GM18907 (cell line): Measurements from ENCODE around the gene DPP6.

Experiments
- ATAC-seq: cut with Tn5 transposase; IDR thresholded peaks from one replicate; pipeline ENCODE4 v1.9.1; 2021; ENCODE audit warnings: mild to moderate bottlenecking, moderate library complexity; ENCODE audit not compliant: unreplicated experiment

DPP6 gene

DNA sequence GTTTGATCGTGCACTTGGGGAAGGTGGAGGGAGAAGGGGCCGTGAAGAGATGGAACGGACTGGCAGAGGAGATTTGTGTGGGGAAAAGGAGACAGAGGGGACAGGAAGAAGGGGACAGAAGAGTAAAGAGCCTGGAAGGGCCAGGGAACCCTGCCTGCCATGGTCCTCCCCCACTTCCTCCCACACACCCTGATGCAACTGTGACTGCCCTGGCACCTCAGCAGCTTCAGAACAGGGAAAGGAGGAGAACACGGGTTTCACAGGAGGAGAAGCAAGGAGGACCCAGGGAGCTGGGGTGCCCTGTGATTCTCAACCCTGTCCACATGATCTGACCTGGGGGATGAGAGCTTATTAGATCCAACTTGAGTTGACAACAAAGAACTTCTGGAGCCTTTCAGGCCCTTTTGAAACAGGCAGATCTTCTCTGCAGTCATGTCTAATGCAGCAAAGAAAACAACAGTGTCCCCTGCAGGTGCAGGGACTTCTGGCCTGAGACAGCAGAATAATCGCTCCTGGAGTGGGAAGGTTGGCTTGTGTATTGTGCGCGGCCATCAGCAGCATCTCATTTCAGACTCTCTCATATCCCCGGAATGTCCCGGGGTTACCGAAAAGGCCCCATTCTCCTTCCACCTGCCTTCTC is 529.2 kb downstream of the DPP6 start:
- ATAC-seq = no peak

GRCh38 chr7:154583454-154583853 is 531.3 kb downstream of the DPP6 start:
- no peak for ATAC-seq

- ATAC-seq = no peak
Measured at GRCh38 chr7:154584352-154585252, 532.4 kb downstream of the DPP6 start.

- ATAC-seq = no peak
Measured at GRCh38 chr7:154587792-154588191, 535.6 kb downstream of the DPP6 start.

DNA sequence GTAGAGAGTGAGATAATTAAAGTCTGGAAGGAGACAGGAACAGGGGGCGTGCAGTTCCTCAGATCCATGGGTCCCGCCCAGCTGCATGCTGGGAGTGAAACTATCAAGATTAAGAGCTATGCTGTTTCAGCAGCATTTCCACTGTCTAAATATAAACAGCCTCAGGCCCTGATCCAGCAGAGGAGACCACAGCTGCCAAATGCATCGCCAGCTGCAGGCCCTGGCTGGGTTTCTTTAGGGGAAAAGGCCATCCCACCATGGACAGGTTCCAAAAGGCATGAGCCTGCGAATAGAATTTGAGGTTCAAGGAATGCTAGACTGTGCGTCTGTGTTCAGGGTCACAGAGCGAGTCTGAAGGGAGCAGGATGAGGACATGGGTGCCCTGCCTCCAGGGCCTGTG is 539.3 kb downstream of the DPP6 start:
- ATAC-seq = no peak

DNA sequence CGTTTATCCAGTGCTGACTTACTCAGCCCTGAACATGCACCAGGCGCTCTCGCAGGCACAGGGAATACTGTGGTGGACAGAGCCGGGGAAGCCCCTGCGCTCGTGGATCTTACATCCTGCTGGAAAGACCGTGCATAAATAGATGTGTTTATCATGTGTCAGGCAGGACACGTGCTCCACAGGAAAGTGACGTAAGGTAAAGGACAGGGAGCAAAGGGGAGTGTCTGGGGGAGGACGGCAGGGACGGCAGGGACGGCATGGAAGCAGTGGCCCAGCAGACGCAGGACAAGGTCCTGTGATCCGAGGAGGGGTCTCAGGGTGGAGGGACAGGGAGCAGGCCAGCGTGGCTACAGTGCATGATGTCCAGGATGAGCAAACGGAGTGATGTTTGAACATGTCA is 540.2 kb downstream of the DPP6 start:
- no peak for ATAC-seq

- no peak for ATAC-seq
Measured at GRCh38 chr7:154598396-154598795, 546.2 kb downstream of the DPP6 start.

DNA sequence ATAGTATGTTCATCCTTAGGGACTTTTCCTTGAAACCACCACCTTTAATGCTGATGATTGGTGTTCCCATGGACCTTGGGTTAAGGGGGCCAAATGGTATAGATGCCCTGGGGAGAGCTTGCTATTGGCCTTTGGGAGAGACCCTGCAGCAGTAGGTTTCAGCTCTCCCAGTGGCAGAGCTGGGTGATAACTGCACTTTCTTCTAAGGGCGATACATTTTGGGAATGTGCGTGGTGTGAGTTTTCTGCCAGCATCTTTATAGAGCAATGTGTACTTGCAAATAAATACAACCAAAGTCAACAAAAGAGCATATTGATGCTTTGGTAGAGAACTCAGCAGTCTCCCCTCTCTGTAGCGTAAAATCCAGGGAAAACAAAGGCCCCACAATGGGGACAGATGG is 546.7 kb downstream of the DPP6 start:
- no peak for ATAC-seq

- no peak for ATAC-seq
Measured at GRCh38 chr7:154610903-154611302, 558.7 kb downstream of the DPP6 start.

DNA sequence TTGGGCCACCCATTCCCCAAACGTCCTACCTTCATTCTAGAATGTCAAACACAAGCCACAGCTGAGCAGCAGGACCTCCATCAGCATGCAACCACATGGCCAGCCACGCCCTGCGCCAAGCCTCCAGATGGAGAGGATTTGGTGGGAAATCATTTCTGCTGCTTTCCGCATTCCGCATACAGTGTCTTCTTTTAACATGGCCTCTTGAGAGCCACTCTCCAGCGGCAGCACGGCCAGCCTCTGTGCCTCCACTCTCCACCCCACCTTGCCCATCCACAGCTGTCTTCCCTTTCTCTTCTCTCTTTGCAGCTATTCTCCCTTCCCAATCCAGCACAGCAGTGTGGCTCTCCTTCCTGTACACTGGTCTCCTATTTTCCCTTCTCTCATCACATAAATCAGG is 561.6 kb downstream of the DPP6 start:
- no peak for ATAC-seq

DNA sequence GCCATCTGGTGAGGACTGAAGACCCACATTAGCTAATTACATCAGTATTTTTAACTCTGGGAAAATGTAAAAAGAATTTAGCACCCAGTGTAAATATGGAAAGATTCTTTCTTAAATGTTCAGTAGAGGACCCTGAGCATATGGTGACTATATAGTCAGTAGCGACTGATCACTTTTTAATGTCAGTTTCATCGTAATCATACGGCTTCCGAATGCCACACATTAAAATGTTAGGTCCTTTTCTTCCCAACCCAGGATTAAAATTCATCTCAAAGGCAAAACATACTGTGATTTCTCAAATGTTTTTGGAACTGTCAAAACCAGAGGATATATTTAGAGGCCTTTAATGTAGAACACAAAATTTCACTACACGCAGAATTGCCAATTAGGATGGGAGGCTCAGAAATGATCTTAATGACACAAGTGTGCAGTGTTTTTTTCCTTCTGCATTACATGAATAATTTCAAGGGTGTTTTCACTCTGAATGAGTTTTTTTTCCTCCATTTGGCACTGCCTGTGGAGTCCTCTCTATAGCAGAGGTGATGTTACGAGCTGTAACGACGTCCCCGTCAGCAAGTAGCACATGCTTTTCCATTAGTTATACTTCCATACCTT is 568.0 kb downstream of the DPP6 start:
- no peak for ATAC-seq

DNA sequence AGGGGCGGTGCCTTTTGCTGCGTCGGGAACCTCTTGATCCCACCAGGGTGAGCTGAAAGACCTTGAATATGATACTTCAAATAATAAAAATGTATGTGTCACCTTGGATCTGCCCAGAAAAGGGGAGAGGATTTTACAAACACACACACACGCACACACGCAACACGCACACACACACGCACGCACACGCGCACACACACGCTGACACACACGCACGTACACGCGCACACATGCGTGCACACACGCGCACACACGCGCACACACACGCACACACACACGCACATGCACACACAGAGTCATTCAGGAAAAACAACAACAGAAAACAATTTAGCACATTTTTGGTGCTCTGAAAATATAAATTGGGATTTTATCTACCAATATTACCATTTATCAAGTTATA is 571.2 kb downstream of the DPP6 start:
- ATAC-seq = no peak

DNA sequence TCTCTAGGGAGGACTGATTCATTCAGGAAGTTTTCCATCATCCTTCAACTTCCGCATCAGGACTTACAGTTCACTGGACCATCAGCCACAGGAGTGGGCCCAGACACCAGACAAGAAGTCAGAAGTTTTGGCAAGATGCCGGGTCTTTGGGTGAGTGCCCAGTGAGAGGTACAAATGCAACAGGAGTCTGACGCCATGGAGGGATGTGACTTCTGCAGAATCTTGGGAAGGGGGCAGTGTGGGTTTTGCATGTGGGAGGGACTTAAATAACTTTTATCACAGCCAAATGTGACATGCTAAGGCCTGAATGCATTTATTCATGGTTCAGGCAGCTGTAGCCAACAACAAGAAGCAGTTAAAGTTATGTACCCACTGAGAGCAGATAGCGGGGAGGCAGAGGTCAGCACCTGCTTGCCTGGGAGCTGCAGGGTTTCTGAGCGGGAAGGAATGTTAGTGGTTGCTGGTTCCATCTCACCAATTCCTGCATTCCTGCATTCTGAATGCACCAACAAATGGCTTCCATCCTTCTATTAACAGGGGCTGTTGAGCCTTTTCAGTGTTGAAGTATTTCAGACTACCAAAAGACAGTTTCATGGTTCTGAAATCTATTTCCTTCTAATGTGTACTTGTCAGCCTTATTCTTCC is 575.6 kb downstream of the DPP6 start:
- no peak for ATAC-seq

- no peak for ATAC-seq
Measured at GRCh38 chr7:154628556-154628955, 576.4 kb downstream of the DPP6 start.

DNA sequence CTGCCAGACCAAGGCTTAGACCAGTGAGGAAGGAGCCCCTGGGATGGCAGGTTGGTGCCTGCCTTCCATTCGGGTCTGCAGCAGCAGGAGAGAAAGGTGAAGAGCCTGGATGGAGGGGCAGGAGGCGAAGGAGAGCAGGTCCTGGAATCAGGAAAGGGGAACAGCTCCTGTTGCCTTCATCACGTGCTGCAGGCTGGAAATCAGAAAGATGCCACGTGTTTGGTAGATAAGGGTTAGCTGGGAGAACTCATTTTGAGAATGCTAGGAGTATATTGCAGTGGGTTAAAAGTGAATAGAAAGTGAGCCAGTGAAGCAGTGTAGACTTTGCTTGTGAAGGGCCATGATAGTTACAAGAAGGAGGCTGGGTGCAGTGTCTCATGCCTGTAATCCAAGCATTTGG is 579.0 kb downstream of the DPP6 start:
- no peak for ATAC-seq

DNA sequence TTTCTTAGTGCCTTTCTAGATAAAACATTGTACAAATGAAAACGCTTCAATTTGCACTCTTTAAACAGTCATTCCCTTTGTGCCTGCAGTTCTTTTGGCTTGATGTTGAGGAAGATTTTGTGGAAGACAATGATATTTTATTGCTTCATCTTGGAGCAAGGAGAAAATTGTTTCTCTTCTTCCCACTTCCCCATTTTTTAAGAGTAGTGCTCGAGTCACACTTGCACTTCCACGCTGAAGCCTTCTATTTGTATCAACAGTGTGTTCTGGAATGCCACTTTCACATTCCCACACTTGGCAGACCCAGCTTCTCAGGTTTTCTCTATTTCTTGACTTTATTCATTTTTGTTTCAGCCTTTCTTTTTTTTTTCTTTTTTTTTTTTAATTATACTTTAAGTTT is 581.4 kb downstream of the DPP6 start:
- ATAC-seq = no peak

DNA sequence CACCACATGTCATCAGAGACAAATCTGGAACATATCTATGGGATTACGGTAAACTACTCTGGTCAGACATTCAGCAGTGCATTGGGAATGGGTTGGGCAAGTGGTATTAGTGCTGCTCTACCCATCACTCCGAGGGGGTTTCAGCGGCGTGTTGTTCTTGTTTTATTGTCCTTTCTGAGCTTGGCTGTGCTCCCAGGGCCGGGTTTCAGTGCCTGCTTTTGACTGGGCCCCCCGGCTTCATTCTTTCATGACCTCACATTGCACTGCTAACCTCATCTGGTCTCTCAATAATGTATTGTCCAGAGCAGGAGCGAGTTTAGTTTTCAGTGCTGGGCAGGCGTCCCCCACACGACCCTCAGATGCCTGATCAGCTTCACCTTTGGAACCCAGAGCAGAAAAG is 586.1 kb downstream of the DPP6 start:
- no peak for ATAC-seq

GRCh38 chr7:154640266-154640865 is 588.2 kb downstream of the DPP6 start:
- ATAC-seq = no peak

GRCh38 chr7:154640917-154641316 is 588.7 kb downstream of the DPP6 start:
- ATAC-seq = no peak

- ATAC-seq = no peak
Measured at GRCh38 chr7:154644366-154644765, 592.2 kb downstream of the DPP6 start.
